Type B pancreatic cell (in vitro differentiated cells): ENCODE measurements around the gene C12orf42. TPM values are rescaled to one million over a fixed set of nuclear protein-coding genes. Genes with fewer than 3 reads are reported as not detected.

Experiments used
- DNase-seq: peaks from one replicate; pipeline ENCODE4 v3.0.0; 2021; ENCODE audit warnings: mixed read lengths; ENCODE audit not compliant: unreplicated experiment; ENCODE audit errors: extremely low spot score
- H3K27ac Mint-ChIP-seq: 2 replicates; pipeline ENCODE4 v1.8.0; 2021; ENCODE audit warnings: mild to moderate bottlenecking, mixed read lengths
- H3K27me3 Mint-ChIP-seq: 2 replicates; pipeline ENCODE4 v1.8.0; 2021; ENCODE audit warnings: mixed read lengths
- H3K36me3 Mint-ChIP-seq: 2 replicates; pipeline ENCODE4 v1.8.0; 2021; ENCODE audit warnings: mixed read lengths
- H3K4me1 Mint-ChIP-seq: one replicate; pipeline ENCODE4 v1.8.0; 2021; ENCODE audit warnings: mixed read lengths; ENCODE audit not compliant: unreplicated experiment
- H3K4me3 Mint-ChIP-seq: 2 replicates; pipeline ENCODE4 v1.8.0; 2021; ENCODE audit warnings: mild to moderate bottlenecking, mixed read lengths
- H3K9me3 Mint-ChIP-seq: 2 replicates; pipeline ENCODE4 v1.8.0; 2021; ENCODE audit warnings: mixed read lengths
- total RNA-seq: library from RNA; stranded (reverse); gene quantifications from 2 replicates; pipeline ENCODE4 v1.2.1, GENCODE V29; 2021; ENCODE audit warnings: low replicate concordance
- TF ChIP-seq, protein P1 (sequence below): fragments of 200-600 bp; sonication (generic); conservative IDR thresholded peaks from 2 replicates; pipeline ENCODE4 v1.5.0; 2021; ENCODE audit warnings: antibody characterized with exemption, mild to moderate bottlenecking

The C12orf42 gene
- total RNA-seq, 1 donor from 2014 or later, result not detected

DNA sequence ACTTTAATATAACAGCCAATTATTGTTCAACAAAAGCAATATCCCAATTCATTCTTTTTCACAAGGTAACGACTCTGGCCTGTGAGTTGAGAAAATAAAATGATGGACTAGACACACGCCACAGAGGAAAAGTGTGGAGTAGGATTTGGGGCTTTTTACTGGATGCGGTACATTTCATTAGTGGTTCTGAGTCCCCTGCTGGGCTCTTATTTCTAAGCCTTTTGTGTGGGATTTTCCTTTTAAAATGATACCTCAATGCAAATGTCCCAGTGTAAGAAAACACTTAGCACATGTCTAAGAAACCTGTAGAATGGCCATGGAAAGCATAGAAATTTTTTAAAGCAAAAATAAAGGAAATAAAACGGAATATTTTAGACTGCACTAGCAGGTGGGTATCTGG is 73.4 kb downstream of the C12orf42 start:
- TF ChIP-seq, protein P1, sequence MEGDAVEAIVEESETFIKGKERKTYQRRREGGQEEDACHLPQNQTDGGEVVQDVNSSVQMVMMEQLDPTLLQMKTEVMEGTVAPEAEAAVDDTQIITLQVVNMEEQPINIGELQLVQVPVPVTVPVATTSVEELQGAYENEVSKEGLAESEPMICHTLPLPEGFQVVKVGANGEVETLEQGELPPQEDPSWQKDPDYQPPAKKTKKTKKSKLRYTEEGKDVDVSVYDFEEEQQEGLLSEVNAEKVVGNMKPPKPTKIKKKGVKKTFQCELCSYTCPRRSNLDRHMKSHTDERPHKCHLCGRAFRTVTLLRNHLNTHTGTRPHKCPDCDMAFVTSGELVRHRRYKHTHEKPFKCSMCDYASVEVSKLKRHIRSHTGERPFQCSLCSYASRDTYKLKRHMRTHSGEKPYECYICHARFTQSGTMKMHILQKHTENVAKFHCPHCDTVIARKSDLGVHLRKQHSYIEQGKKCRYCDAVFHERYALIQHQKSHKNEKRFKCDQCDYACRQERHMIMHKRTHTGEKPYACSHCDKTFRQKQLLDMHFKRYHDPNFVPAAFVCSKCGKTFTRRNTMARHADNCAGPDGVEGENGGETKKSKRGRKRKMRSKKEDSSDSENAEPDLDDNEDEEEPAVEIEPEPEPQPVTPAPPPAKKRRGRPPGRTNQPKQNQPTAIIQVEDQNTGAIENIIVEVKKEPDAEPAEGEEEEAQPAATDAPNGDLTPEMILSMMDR, result no peak
- Mint-ChIP-seq H3K4me3 (no peak overlapping the region), H3K9me3 (peaks cover 11% of the 10 kb centered on the region), H3K27me3 (no peaks in the 10 kb centered on the region), H3K4me1 (peaks cover 24% of the 10 kb centered on the region), H3K27ac (no peak overlapping the region), H3K36me3 (peaks cover 5% of the 10 kb centered on the region)
- no peak for DNase-seq

DNA sequence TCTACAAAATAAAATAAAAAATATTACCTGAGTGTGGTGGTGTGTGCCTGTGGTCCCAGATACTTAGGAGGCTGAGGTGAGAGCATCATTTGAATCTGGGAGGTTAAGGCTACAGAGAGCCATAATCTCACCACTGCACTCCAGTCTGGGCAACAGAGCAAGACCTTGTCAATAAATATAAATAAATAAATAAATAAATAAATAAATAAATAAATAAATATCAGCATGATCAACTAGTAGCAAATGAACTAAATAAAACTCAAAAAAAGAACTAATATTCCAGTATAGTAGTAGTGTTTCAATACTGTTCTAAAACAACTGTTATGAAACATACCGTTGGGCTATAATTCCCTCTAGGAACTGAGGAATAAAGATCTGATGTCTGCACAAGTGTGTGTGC is 74.4 kb downstream of the C12orf42 start:
- H3K36me3 Mint-ChIP-seq, result peaks cover 5% of the 10 kb centered on the region
- no peaks in the 10 kb centered on the region for H3K27me3 Mint-ChIP-seq
- H3K4me3 Mint-ChIP-seq, result no peak overlapping the region
- H3K27ac Mint-ChIP-seq, result no peak overlapping the region
- peaks cover 10% of the 10 kb centered on the region for H3K9me3 Mint-ChIP-seq
- peaks cover 24% of the 10 kb centered on the region for H3K4me1 Mint-ChIP-seq
- no peak for DNase-seq
- TF ChIP-seq, protein P1, result no peak

DNA sequence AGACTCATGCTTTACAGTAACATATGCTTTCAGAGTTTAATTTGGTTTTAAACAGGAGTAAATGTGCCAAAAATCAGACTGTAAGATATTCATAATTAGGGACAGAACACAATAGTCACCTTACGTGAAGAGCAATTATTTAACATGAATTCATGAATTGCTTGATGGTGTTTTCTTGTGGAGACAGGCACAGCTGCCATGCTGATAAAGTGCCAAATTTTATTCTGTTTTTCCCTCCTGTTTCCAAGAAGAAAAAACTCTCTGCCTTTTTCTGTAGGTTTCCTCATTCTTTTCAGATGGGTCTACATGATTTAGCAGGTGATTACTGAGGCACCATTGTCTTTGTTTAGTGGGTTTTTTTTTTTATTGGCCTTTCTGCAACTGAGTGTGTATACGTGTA is 80.1 kb downstream of the C12orf42 start:
- TF ChIP-seq, protein P1, result no peak
- Mint-ChIP-seq H3K4me3 (no peak overlapping the region), H3K9me3 (no peaks in the 10 kb centered on the region), H3K36me3 (no peaks in the 10 kb centered on the region), H3K4me1 (no peaks in the 10 kb centered on the region), H3K27ac (no peak overlapping the region), H3K27me3 (no peaks in the 10 kb centered on the region)
- DNase-seq, result no peak

DNA sequence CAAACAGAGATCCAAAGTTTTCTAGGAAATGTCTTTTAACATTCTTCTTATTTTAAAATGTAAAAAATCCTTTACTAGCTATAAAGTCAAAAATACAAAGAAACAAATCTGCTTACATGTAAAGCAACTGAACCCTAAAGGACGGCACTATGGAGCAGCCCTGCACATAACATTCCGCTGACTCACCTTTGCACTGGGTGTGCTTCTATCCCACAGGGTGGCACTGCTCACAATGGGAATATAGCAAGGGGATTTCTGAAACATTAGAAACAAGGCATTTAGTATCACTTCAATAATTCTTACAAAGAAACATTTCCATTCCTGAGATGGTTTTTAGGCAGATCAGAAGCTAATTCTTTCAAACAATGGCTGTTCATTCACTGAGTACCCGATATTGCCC is 94.3 kb downstream of the C12orf42 start:
- TF ChIP-seq, protein P1, result no peak
- no peak overlapping the region for H3K4me3 Mint-ChIP-seq
- no peaks in the 10 kb centered on the region for H3K4me1 Mint-ChIP-seq
- H3K27me3 Mint-ChIP-seq, result peaks cover 6% of the 10 kb centered on the region
- H3K27ac Mint-ChIP-seq, result no peak overlapping the region
- DNase-seq, result no peak
- no peaks in the 10 kb centered on the region for H3K36me3 Mint-ChIP-seq
- H3K9me3 Mint-ChIP-seq, result no peaks in the 10 kb centered on the region

DNA sequence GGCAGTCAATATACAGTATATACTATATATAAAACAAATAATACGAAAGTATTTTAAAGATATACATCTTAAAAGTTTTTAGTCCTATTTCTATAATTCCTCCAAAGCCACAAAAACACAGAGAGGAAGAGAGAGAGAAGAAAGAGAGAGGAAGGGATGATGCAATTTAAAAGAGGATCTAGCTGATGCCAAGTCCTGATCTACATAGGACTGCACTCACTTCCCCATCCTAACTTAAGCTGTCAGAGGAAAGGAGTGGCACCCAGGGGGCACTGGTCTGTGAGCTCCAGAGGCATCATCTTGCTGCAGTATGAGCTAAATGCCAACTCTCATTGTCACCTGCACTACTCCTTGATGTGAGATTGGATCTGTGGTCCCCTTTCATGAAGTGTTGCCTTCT is 95.8 kb downstream of the C12orf42 start:
- Mint-ChIP-seq H3K27me3 (peaks cover 5% of the 10 kb centered on the region), H3K4me1 (no peaks in the 10 kb centered on the region), H3K36me3 (no peaks in the 10 kb centered on the region), H3K4me3 (no peak overlapping the region), H3K9me3 (no peaks in the 10 kb centered on the region), H3K27ac (no peak overlapping the region)
- TF ChIP-seq, protein P1, result no peak
- no peak for DNase-seq

DNA sequence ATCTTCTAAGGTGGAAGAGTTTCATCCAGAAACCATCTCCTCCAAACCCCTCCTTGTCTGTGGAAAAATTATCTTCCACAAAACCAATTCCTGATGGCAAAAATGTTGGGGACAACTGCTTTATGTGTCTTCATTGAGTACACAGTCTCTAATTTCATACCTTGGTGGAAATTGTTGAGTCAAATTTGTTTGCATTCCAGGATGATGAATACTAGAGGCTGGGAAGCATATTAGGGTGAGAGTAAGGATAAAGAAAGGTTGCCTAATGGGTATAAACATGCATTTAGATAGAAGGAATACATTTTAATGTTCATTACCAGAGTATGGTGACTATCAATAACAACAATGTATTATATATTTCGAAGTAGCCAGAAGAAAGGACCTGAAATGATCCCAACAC is 98.2 kb downstream of the C12orf42 start:
- Mint-ChIP-seq H3K36me3 (no peaks in the 10 kb centered on the region), H3K27ac (no peak overlapping the region), H3K9me3 (no peaks in the 10 kb centered on the region), H3K4me3 (no peak overlapping the region), H3K4me1 (no peaks in the 10 kb centered on the region), H3K27me3 (no peaks in the 10 kb centered on the region)
- no peak for DNase-seq
- TF ChIP-seq, protein P1, result no peak
